Fibroblast of lung (primary cell): ENCODE results near the gene TSPAN11. TPM values are rescaled to one million over a fixed set of nuclear protein-coding genes. Genes with fewer than 3 reads are reported as not detected.

Experiments
- DNase-seq, 2 donors: peaks; one replicate each; pipeline versions ENCODE4 v3.0.0 to v3.0.0-alpha.2; 2010; ENCODE audit warnings: low read depth in 2 of 2
- H2AFZ ChIP-seq: 2 replicates; pipeline ENCODE4 v1.5.1; 2012; ENCODE audit warnings: low read length, control low read depth, inconsistent platforms
- H3K27ac ChIP-seq: 2 replicates; pipeline ENCODE4 v1.5.1; 2011; ENCODE audit warnings: low read length, control low read depth; ENCODE audit not compliant: insufficient read depth
- H3K27me3 ChIP-seq: 2 replicates; pipeline ENCODE4 v1.5.1; 2011; ENCODE audit warnings: mild to moderate bottlenecking, low read length; ENCODE audit not compliant: control insufficient read depth, insufficient read depth
- H3K36me3 ChIP-seq: 2 replicates; pipeline ENCODE4 v1.5.1; 2011; ENCODE audit warnings: low read length; ENCODE audit not compliant: control insufficient read depth, insufficient read depth
- H3K4me1 ChIP-seq: 2 replicates; pipeline ENCODE4 v1.5.1; 2011; ENCODE audit warnings: low read length; ENCODE audit not compliant: control insufficient read depth, insufficient read depth; ENCODE audit errors: extremely low read depth
- H3K4me2 ChIP-seq: 2 replicates; pipeline ENCODE4 v1.5.1; 2011; ENCODE audit warnings: low read length, control low read depth; ENCODE audit not compliant: insufficient read depth; ENCODE audit errors: extremely low read depth
- H3K4me3 ChIP-seq, 4 experiments: fragments of 200-600 bp in 1 of 4; sonication (generic) in 1 of 4; replicated peaks in 1 of 4; 2 replicates each; pipeline ENCODE4 v1.5.1; 2011 to 2016; ENCODE audit warnings: low read length in 4 of 4, low read depth in 3 of 4, mild to moderate bottlenecking in 3 of 4, control low read depth in 2 of 4, inconsistent platforms in 1 of 4, mixed read lengths in 1 of 4; ENCODE audit not compliant: insufficient read depth in 1 of 4; ENCODE audit errors: control extremely low read depth in 1 of 4
- H3K79me2 ChIP-seq: 2 replicates; pipeline ENCODE4 v1.5.1; 2012; ENCODE audit warnings: mild to moderate bottlenecking, low read length, inconsistent platforms; ENCODE audit not compliant: control insufficient read depth, insufficient read depth
- H3K9ac ChIP-seq: 2 replicates; pipeline ENCODE4 v1.5.1; 2011; ENCODE audit warnings: mild to moderate bottlenecking, low read length, control low read depth; ENCODE audit not compliant: insufficient read depth
- H3K9me3 ChIP-seq: 2 replicates; pipeline ENCODE4 v1.5.1; 2012; ENCODE audit warnings: low read depth, low read length; ENCODE audit not compliant: control insufficient read depth, insufficient read depth
- H4K20me1 ChIP-seq: 2 replicates; pipeline ENCODE4 v1.5.1; 2011; ENCODE audit warnings: low read length; ENCODE audit not compliant: control insufficient read depth, insufficient read depth; ENCODE audit errors: extremely low read depth
- CTCF ChIP-seq, 2 donors: IDR thresholded peaks in 1 of 2; conservative IDR thresholded peaks in 1 of 2; 1 replicate in 1 of 2; 2 replicates in 1 of 2; pipeline ENCODE4 v1.5.1; 2011 to 2012; ENCODE audit warnings: low read length in 2 of 2, control low read depth in 1 of 2, inconsistent platforms in 1 of 2, low read depth in 1 of 2, mild to moderate bottlenecking in 1 of 2
- EZH2 ChIP-seq: IDR thresholded peaks from 2 replicates; pipeline ENCODE4 v1.5.1; 2012; ENCODE audit warnings: low read length, control low read depth, mild to moderate bottlenecking; ENCODE audit errors: missing control alignments
- polyA plus RNA-seq, 2 donors: library from polyadenylated mRNA; depleted of rRNA in 1 of 2; stranded (reverse) in 1 of 2; unstranded in 1 of 2; fragments of >200 nt; gene quantifications; 2 replicates each; pipeline ENCODE4 v1.2.1, GENCODE V29; 2011 to 2012; ENCODE audit warnings: missing spikeins in 1 of 2
- total RNA-seq: library from RNA; depleted of rRNA; stranded (reverse); fragments of >200 nt; gene quantifications from 2 replicates; pipeline ENCODE4 v1.2.1, GENCODE V29; 2014

TSPAN11 gene
- total and polyA plus RNA-seq, 2 donors (not counting 1 experiment from before 2014, with no cell fraction given), result 0.02 to 2.6 TPM

- Histone ChIP-seq H3K4me3 (no peak overlapping the region), H3K36me3 (no peaks in the 10 kb centered on the region), H3K4me1 (no peaks in the 10 kb centered on the region), H3K27me3 (no peaks in the 10 kb centered on the region), H3K79me2 (no peaks in the 10 kb centered on the region), H3K27ac (no peak overlapping the region), H3K4me2 (no peak overlapping the region), H3K9ac (no peak overlapping the region), H3K9me3 (no peaks in the 10 kb centered on the region), H4K20me1 (no peaks in the 10 kb centered on the region), H2AFZ (no peak overlapping the region)
- TF ChIP-seq EZH2 (no peak), CTCF (conservative IDR thresholded peaks at IDR 0.05 in 1 of 2, IDR thresholded peaks at IDR 0.05 in 1 of 2; ENCODE audit: low read depth in 1 of 2, low read length in 2 of 2) (no peak)
- DNase-seq, result no peak
Measured at GRCh38 chr12:30953951-30954751, 27.6 kb downstream of the TSPAN11 start.

GRCh38 chr12:30955214-30955613, 28.7 kb downstream of the TSPAN11 start:
- no peak overlapping the region for H3K4me2 ChIP-seq
- no peak overlapping the region for H3K4me3 ChIP-seq
- no peak overlapping the region for H3K27ac ChIP-seq
- no peaks in the 10 kb centered on the region for H3K4me1 ChIP-seq
- H4K20me1 ChIP-seq, result no peaks in the 10 kb centered on the region
- H3K27me3 ChIP-seq, result no peaks in the 10 kb centered on the region
- H3K9me3 ChIP-seq, result no peaks in the 10 kb centered on the region
- DNase-seq, result no peak
- H3K36me3 ChIP-seq, result no peaks in the 10 kb centered on the region
- TF ChIP-seq CTCF (conservative IDR thresholded peaks at IDR 0.05 in 1 of 2, IDR thresholded peaks at IDR 0.05 in 1 of 2; ENCODE audit: low read depth in 1 of 2, low read length in 2 of 2), result no peak
- TF ChIP-seq EZH2, result no peak
- no peak overlapping the region for H3K9ac ChIP-seq
- H3K79me2 ChIP-seq, result no peaks in the 10 kb centered on the region
- no peak overlapping the region for H2AFZ ChIP-seq

DNA sequence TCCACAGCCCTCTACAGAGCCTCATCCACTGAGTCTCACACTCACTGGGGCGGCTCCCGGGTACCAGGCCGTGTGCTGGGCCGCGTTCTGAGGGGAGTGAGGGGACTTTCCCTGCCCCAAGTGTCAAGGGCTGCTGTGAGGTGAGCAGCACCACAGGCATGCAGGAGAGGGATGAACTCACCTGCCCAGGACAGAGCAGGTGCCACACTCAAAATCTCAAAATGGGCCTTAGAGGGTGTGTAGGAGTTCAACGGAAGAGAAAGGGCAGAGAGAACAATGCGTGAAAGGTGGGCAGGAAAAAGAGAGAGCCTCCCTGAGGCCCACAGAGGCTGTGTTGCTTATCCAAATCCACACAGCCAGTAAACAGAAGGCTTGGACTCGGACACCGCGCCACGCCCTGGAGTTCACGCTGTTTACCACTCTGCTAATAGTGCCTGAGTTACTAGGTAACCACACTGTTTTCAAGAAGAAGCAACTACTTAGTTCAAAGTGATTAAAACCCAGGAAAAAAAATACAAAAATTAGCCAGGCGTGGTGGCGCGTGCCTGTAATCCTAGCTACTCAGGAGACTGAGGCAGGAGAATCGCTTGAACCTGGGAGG, 32.7 kb downstream of the TSPAN11 start:
- TF ChIP-seq EZH2 (no peak), CTCF (conservative IDR thresholded peaks at IDR 0.05 in 1 of 2, IDR thresholded peaks at IDR 0.05 in 1 of 2; ENCODE audit: low read depth in 1 of 2, low read length in 2 of 2) (no peak)
- Histone ChIP-seq H3K27ac (no peak overlapping the region), H3K4me3 (no peak overlapping the region), H3K4me2 (no peak overlapping the region), H3K4me1 (no peaks in the 10 kb centered on the region), H3K9ac (no peak overlapping the region), H4K20me1 (no peaks in the 10 kb centered on the region), H3K27me3 (no peaks in the 10 kb centered on the region), H3K9me3 (no peaks in the 10 kb centered on the region), H3K79me2 (no peaks in the 10 kb centered on the region), H2AFZ (no peak overlapping the region), H3K36me3 (no peaks in the 10 kb centered on the region)
- DNase-seq, result no peak
